HepG2 (cell line): Measurements from ENCODE around the gene APOC4. TPM values are rescaled to one million over a fixed set of nuclear protein-coding genes. Genes with fewer than 3 reads are reported as not detected.
A peak's percentile ranks its signal among the peaks of the same experiment; 100 is the strongest.

Experiments used
- ASH2L ChIP-seq: fragments of 300-600, 200-600 bp; sonication (generic); IDR thresholded peaks from 2 replicates; pipeline ENCODE4 v1.7.0; 2017; ENCODE audit warnings: low read depth, mild to moderate bottlenecking, moderate library complexity, mixed read lengths, low read length; ENCODE audit not compliant: insufficient read length
- CSRNP1 ChIP-seq: sonication (generic); formaldehyde crosslinking; IDR thresholded peaks from 2 replicates; pipeline ENCODE4 v1.8.1; 2023; ENCODE audit warnings: mild to moderate bottlenecking, missing genetic modification reagents
- FOXA1 ChIP-seq, 2 experiments: fragments of 450-650 bp in 1 of 2; sonication (generic) in 1 of 2; formaldehyde crosslinking in 1 of 2; IDR thresholded peaks; 2 replicates each; pipeline versions ENCODE4 v1.4.0 to v1.6.1; 2016 to 2020; ENCODE audit warnings: missing genetic modification reagents in 1 of 2
- GFI1 ChIP-seq: sonication (generic); formaldehyde crosslinking; IDR thresholded peaks from 2 replicates; pipeline ENCODE4 v1.5.0; 2020; ENCODE audit warnings: missing genetic modification reagents, mild to moderate bottlenecking, borderline replicate concordance
- KAT8 ChIP-seq: IDR thresholded peaks from 2 replicates; pipeline ENCODE4 v1.6.1; 2016; ENCODE audit warnings: missing genetic modification reagents, missing compliant biosample characterization
- MTF1 ChIP-seq: sonication (generic); formaldehyde crosslinking; IDR thresholded peaks from 2 replicates; pipeline ENCODE4 v1.5.0; 2020; ENCODE audit warnings: missing genetic modification reagents
- MZF1 ChIP-seq: sonication (generic); formaldehyde crosslinking; IDR thresholded peaks from 2 replicates; pipeline ENCODE4 v1.8.1; 2023; ENCODE audit warnings: mild to moderate bottlenecking, missing genetic modification reagents, borderline replicate concordance
- NFE2 ChIP-seq: sonication (generic); formaldehyde crosslinking; IDR thresholded peaks from 2 replicates; pipeline ENCODE4 v1.4.0; 2020; ENCODE audit warnings: missing genetic modification reagents
- NR0B2 ChIP-seq: sonication (generic); formaldehyde crosslinking; IDR thresholded peaks from 2 replicates; pipeline ENCODE4 v1.4.0; 2020; ENCODE audit warnings: mild to moderate bottlenecking, missing genetic modification reagents
- POLR2AphosphoS5 ChIP-seq: IDR thresholded peaks from 2 replicates; pipeline ENCODE4 v1.6.1; 2012; ENCODE audit warnings: low read depth, low read length
- RFX1 ChIP-seq: fragments of 450-650 bp; IDR thresholded peaks from 2 replicates; pipeline ENCODE4 v1.6.1; 2017
- RFX5 ChIP-seq: IDR thresholded peaks from 2 replicates; pipeline ENCODE4 v1.6.1; 2011; ENCODE audit warnings: low read depth, low read length, improper control_type of control experiment
- TBP ChIP-seq: sonication (generic); formaldehyde crosslinking; IDR thresholded peaks from 2 replicates; pipeline ENCODE4 v1.5.0; 2020; ENCODE audit warnings: missing genetic modification reagents
- ZBTB1 ChIP-seq: sonication (generic); formaldehyde crosslinking; IDR thresholded peaks from 2 replicates; pipeline ENCODE4 v1.4.0; 2020; ENCODE audit warnings: missing genetic modification reagents, borderline replicate concordance
- ZFP37 ChIP-seq: sonication (generic); formaldehyde crosslinking; IDR thresholded peaks from 2 replicates; pipeline ENCODE4 v1.4.0; 2020; ENCODE audit warnings: missing genetic modification reagents, borderline replicate concordance
- ZMYM2 ChIP-seq: sonication (generic); formaldehyde crosslinking; IDR thresholded peaks from 2 replicates; pipeline ENCODE4 v1.8.0; 2022; ENCODE audit warnings: mild to moderate bottlenecking, missing genetic modification reagents
- ZNF280D ChIP-seq: sonication (generic); formaldehyde crosslinking; IDR thresholded peaks from 2 replicates; pipeline ENCODE4 v1.5.1; 2020; ENCODE audit warnings: mild to moderate bottlenecking, missing genetic modification reagents
- ZNF44 ChIP-seq: sonication (generic); formaldehyde crosslinking; IDR thresholded peaks from 2 replicates; pipeline ENCODE4 v1.5.1; 2020; ENCODE audit warnings: mild to moderate bottlenecking, missing genetic modification reagents
- ZNF496 ChIP-seq: sonication (generic); formaldehyde crosslinking; IDR thresholded peaks from 2 replicates; pipeline ENCODE4 v1.8.1; 2023; ENCODE audit warnings: mild to moderate bottlenecking, moderate library complexity, missing genetic modification reagents; ENCODE audit not compliant: insufficient replicate concordance
- ZNF598 ChIP-seq: sonication (generic); formaldehyde crosslinking; IDR thresholded peaks from 2 replicates; pipeline ENCODE4 v1.5.1; 2020; ENCODE audit warnings: mild to moderate bottlenecking, missing genetic modification reagents, borderline replicate concordance
- ZNF614 ChIP-seq: IDR thresholded peaks from 2 replicates; pipeline ENCODE4 v1.6.1; 2018; ENCODE audit warnings: missing biosample characterization, missing genetic modification reagents, inconsistent platforms, borderline replicate concordance
- ZNF670 ChIP-seq: sonication (generic); formaldehyde crosslinking; IDR thresholded peaks from 2 replicates; pipeline ENCODE4 v1.8.0; 2022; ENCODE audit warnings: mild to moderate bottlenecking, missing genetic modification reagents, borderline replicate concordance
- ZNF7 ChIP-seq: IDR thresholded peaks from 2 replicates; pipeline ENCODE4 v1.6.1; 2016; ENCODE audit warnings: missing biosample characterization, missing genetic modification reagents
- ZNF709 ChIP-seq: sonication (generic); formaldehyde crosslinking; IDR thresholded peaks from 2 replicates; pipeline ENCODE4 v1.5.0; 2020; ENCODE audit warnings: mild to moderate bottlenecking, missing genetic modification reagents
- ZNF746 ChIP-seq: sonication (generic); formaldehyde crosslinking; IDR thresholded peaks from 2 replicates; pipeline ENCODE4 v1.8.0; 2022; ENCODE audit warnings: mild to moderate bottlenecking, missing genetic modification reagents
- polyA plus RNA-seq, 8 experiments: library from polyadenylated mRNA; depleted of rRNA in 3 of 8; stranded (reverse) in 7 of 8; unstranded in 1 of 8; fragments of >200 nt; fragmentation: Illumina TruSeq in 4 of 8; extraction: Trizol in 4 of 8; gene quantifications; 2 replicates each; pipeline versions ENCODE4 v1.2.1 to v1.2.3, GENCODE V29; 2011 to 2016; ENCODE audit warnings: low read depth in 4 of 8, missing spikeins in 1 of 8, mixed read lengths in 1 of 8; ENCODE audit not compliant: insufficient read depth in 1 of 8
- total RNA-seq, 5 experiments: library from RNA; depleted of rRNA; stranded (reverse); fragments of >200 nt; fragmentation: Illumina TruSeq; extraction: Trizol; gene quantifications; 2 replicates each; pipeline ENCODE4 v1.2.3, GENCODE V29; 2016; ENCODE audit warnings: low read depth in 1 of 5

The APOC4 gene
- total and polyA plus RNA-seq, 2 of the 13 experiments (the other 11 are each of a cell fraction or from before 2014, with no cell fraction given): 0.46 TPM; not detected in 1

- TF ChIP-seq ZNF670 (CRISPR knock-in tag) (no peak), ZNF496 (no peak), KAT8 (CRISPR knock-in tag) (0 out of 2 replicates have a peak, but pooled peaks have one; percentile 48), NFE2 (CRISPR knock-in tag) (no peak), ZMYM2 (CRISPR knock-in tag) (no peak), NR0B2 (CRISPR knock-in tag) (no peak), ZNF709 (CRISPR knock-in tag) (no peak), GFI1 (peak; percentile 52; the same call in 1 of the 2 replicates), ZNF7 (CRISPR knock-in tag) (no peak), ZNF746 (CRISPR knock-in tag) (peak; percentile 56; the same call in 1 of the 2 replicates), ZNF614 (CRISPR knock-in tag) (0 out of 2 replicates have a peak, but pooled peaks have one; percentile 17), ZNF44 (CRISPR knock-in tag) (0 out of 2 replicates have a peak, but pooled peaks have one; percentile 36), RFX1 (no peak), FOXA1 (IDR thresholded peaks at IDR 0.05) (no peak), FOXA1 (CRISPR knock-in tag; IDR thresholded peaks at IDR 0.05) (no peak), ZNF280D (no peak), CSRNP1 (CRISPR knock-in tag) (0 out of 2 replicates have a peak, but pooled peaks have one; percentile 47), ZNF598 (CRISPR knock-in tag) (0 out of 2 replicates have a peak, but pooled peaks have one; percentile 42), MZF1 (no peak), RFX5 (peak; percentile 13; the same call in 1 of the 2 replicates), TBP (CRISPR knock-in tag) (no peak), ZFP37 (CRISPR knock-in tag) (0 out of 2 replicates have a peak, but pooled peaks have one; percentile 9), ZBTB1 (CRISPR knock-in tag) (no peak), MTF1 (CRISPR knock-in tag) (no peak), POLR2AphosphoS5 (peak; percentile 61), ASH2L (peak; percentile 34)
Observed at GRCh38 chr19:44951179-44952159, 9.4 kb downstream of the APOC4 start (continued).
